Chondrocyte (in vitro differentiated cells): Measurements from ENCODE around the gene C22orf39. TPM values are rescaled to one million over a fixed set of nuclear protein-coding genes. Genes with fewer than 3 reads are reported as not detected.

ENCODE experiments used
- DNase-seq: peaks from one replicate; pipeline ENCODE4 v3.0.0; 2021; ENCODE audit warnings: mixed read lengths, low spot score
- H3K27ac Mint-ChIP-seq: one replicate; pipeline ENCODE4 v1.8.0; 2021; ENCODE audit warnings: mild to moderate bottlenecking, moderate library complexity, mixed read lengths; ENCODE audit not compliant: unreplicated experiment
- H3K27me3 Mint-ChIP-seq: 2 replicates; pipeline ENCODE4 v1.8.0; 2021; ENCODE audit warnings: low read depth, mixed read lengths
- H3K36me3 Mint-ChIP-seq: 2 replicates; pipeline ENCODE4 v1.8.0; 2021; ENCODE audit warnings: low read depth, mixed read lengths
- H3K4me1 Mint-ChIP-seq: 2 replicates; pipeline ENCODE4 v1.8.0; 2021; ENCODE audit warnings: low read depth, mild to moderate bottlenecking, mixed read lengths
- H3K4me3 Mint-ChIP-seq: one replicate; pipeline ENCODE4 v1.8.0; 2021; ENCODE audit warnings: mild to moderate bottlenecking, moderate library complexity, mixed read lengths; ENCODE audit not compliant: unreplicated experiment
- H3K9me3 Mint-ChIP-seq: 2 replicates; pipeline ENCODE4 v1.8.0; 2021; ENCODE audit warnings: low read depth, mixed read lengths
- total RNA-seq: library from RNA; stranded (reverse); gene quantifications from 3 replicates; pipeline ENCODE4 v1.2.1, GENCODE V29; 2021
- TF ChIP-seq, protein P1 (sequence below): fragments of 200-600 bp; sonication (generic); IDR thresholded peaks from 2 replicates; pipeline ENCODE4 v1.5.0; 2021; ENCODE audit warnings: antibody characterized with exemption, mild to moderate bottlenecking, moderate library complexity

C22orf39 gene
- total RNA-seq, 1 donor from 2014 or later, result 18.4 TPM

DNA sequence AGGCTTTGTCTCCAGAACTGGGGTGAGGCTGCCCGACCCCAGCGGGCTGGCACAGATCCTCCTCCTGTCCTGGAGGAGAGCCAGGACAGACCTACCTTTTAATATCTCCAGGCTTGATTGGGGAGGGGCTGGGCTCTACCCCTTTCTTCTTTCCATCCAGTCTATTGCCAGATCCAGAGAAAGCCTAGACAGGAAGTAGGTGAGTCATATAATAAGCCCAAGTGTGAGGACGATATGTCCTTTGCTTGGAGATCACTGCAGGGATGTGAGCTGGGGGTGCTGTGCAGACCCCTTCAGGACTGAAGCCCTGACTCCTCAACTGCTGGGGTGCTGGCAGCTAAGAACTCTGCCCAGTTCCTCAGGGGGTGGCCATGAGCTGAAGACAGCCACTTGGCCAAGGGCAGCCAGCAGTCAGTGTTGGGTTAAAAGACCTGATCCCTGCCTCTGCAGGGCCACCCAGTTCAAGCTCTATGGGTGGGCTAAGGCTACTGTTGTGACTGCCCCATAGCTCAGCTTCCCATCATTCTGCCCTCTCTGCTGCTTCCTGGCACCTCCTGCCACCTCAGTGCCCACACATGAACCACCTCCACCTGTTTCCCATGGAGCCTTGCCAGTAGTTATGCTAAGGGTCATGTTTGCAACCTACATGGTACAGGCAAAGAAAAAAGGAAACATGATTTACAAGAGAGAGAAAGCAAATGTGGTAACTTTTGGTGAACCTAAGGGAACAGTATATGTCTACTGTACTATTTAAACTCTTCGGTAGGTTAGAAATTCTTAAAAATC is 8.3 kb upstream of the C22orf39 start:
- TF ChIP-seq, protein P1, sequence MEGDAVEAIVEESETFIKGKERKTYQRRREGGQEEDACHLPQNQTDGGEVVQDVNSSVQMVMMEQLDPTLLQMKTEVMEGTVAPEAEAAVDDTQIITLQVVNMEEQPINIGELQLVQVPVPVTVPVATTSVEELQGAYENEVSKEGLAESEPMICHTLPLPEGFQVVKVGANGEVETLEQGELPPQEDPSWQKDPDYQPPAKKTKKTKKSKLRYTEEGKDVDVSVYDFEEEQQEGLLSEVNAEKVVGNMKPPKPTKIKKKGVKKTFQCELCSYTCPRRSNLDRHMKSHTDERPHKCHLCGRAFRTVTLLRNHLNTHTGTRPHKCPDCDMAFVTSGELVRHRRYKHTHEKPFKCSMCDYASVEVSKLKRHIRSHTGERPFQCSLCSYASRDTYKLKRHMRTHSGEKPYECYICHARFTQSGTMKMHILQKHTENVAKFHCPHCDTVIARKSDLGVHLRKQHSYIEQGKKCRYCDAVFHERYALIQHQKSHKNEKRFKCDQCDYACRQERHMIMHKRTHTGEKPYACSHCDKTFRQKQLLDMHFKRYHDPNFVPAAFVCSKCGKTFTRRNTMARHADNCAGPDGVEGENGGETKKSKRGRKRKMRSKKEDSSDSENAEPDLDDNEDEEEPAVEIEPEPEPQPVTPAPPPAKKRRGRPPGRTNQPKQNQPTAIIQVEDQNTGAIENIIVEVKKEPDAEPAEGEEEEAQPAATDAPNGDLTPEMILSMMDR, result no peak
- H3K4me3 Mint-ChIP-seq, result no peak overlapping the region
- H3K9me3 Mint-ChIP-seq, result no peaks in the 10 kb centered on the region
- H3K36me3 Mint-ChIP-seq, result peaks cover 34% of the 10 kb centered on the region
- no peak for DNase-seq
- no peaks in the 10 kb centered on the region for H3K27me3 Mint-ChIP-seq
- H3K27ac Mint-ChIP-seq, result peak overlapping the region; percentile 57
- H3K4me1 Mint-ChIP-seq, result peaks cover 17% of the 10 kb centered on the region

DNA sequence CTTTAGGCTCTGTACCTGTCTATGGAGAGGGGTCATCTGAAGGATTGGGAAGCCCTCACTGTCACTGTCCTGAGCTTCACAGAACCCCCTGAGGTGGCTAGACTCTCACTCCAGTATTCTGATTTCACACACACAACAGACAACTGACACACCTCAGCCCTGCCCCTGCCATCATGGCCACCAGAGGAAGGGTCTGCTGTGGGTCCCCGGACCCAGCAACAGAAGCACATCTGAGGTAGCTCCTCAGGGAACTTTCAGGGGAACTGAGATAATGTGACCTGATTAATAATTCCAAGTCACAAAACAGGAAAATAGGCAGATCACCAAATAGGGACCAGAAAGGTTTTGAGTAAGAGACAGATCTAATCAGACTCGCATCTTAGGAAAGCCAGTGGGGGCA is 7.5 kb upstream of the C22orf39 start:
- peaks cover 34% of the 10 kb centered on the region for H3K36me3 Mint-ChIP-seq
- H3K9me3 Mint-ChIP-seq, result no peaks in the 10 kb centered on the region
- H3K4me3 Mint-ChIP-seq, result no peak overlapping the region
- H3K27me3 Mint-ChIP-seq, result no peaks in the 10 kb centered on the region
- H3K4me1 Mint-ChIP-seq, result peaks cover 17% of the 10 kb centered on the region
- no peak for DNase-seq
- TF ChIP-seq, protein P1, result no peak
- H3K27ac Mint-ChIP-seq, result peak overlapping the region; percentile 57

DNA sequence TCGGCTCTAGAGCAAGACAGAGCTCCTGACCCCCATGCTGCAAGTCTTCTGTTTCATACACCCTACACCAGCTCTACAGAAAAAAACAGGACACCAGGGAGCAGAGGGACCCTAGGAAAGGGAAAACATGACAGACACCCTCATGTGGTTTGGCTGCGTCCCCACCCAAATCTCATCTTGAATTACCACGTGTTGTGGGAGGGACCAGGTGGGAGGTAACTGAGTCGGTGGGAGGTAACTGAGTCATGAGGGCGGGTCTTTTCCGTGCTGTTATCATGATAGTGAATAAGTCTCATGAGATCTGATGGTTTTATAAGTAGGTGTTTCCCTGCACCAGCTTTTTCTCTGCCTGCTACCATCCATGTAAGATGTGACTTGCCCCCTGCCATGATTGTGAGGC is 6.6 kb upstream of the C22orf39 start:
- H3K9me3 Mint-ChIP-seq, result no peaks in the 10 kb centered on the region
- TF ChIP-seq, protein P1, result no peak
- H3K27ac Mint-ChIP-seq, result peak overlapping the region; percentile 28
- peaks cover 34% of the 10 kb centered on the region for H3K36me3 Mint-ChIP-seq
- DNase-seq, result no peak
- H3K4me3 Mint-ChIP-seq, result no peak overlapping the region
- no peaks in the 10 kb centered on the region for H3K27me3 Mint-ChIP-seq
- peaks cover 17% of the 10 kb centered on the region for H3K4me1 Mint-ChIP-seq

DNA sequence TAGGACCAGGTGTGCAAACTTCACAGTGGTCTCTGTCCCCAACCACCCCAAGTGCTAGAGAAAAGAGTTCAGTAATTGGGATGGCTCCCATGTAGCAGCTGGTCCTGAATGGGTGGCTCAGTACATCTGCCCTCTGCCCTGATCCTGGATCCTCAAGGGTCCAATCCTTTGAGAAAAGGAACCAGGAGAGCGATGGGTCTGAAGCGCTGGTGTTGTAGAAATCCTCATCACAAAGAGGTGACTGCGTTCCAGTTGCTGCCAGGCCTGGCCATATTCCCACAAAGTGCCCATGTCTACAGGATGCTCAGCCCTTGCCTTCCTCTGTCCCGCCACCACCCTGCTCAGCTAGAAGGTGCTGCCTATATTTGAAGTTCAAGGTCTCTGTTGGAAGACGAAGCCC is 6.2 kb upstream of the C22orf39 start:
- DNase-seq, result no peak
- Mint-ChIP-seq H3K4me3 (no peak overlapping the region), H3K9me3 (no peaks in the 10 kb centered on the region), H3K4me1 (peaks cover 18% of the 10 kb centered on the region), H3K27ac (no peak overlapping the region), H3K36me3 (peaks cover 34% of the 10 kb centered on the region), H3K27me3 (no peaks in the 10 kb centered on the region)
- TF ChIP-seq, protein P1, result no peak

DNA sequence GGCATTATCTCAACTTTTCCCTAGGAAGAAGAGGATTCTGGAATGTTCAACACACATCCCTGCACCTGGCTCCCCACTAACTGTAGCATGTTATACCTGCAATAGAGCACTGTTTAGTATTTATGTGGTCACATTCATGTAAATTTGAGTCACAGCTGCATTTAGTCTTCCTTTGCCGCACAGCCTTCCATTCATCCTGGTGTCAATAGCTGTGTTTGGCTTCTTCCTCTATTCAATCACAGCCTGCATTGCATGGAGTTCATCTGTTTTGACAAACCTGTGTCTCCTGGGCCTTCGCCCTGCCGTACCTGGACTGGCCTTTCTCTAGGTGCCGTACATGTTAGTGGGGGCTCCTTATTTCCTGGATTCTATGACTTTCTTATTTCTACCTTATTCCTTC is 4.1 kb upstream of the C22orf39 start:
- H3K27ac Mint-ChIP-seq, result no peak overlapping the region
- H3K27me3 Mint-ChIP-seq, result no peaks in the 10 kb centered on the region
- H3K9me3 Mint-ChIP-seq, result no peaks in the 10 kb centered on the region
- TF ChIP-seq, protein P1, result no peak
- peaks cover 31% of the 10 kb centered on the region for H3K36me3 Mint-ChIP-seq
- no peak for DNase-seq
- peaks cover 30% of the 10 kb centered on the region for H3K4me1 Mint-ChIP-seq
- no peak overlapping the region for H3K4me3 Mint-ChIP-seq
